Keratinocyte (primary cell): ENCODE data around the gene SAE1. TPM values are rescaled to one million over a fixed set of nuclear protein-coding genes. Genes with fewer than 3 reads are reported as not detected.
A peak's percentile ranks its signal among the peaks of the same experiment; 100 is the strongest.

Experiments
- DNase-seq: peaks from one replicate; pipeline ENCODE4 v3.0.0-alpha.2; 2011; ENCODE audit warnings: low read depth, missing footprints, low spot score
- FAIRE-seq: peaks from 2 replicates; lab custom pipeline; 2011; peaks lifted over from hg19 to GRCh38; lab: Jason Lieb, UNC
- H2AFZ ChIP-seq: 2 replicates; pipeline ENCODE4 v1.6.0; 2012; ENCODE audit warnings: low read length, control low read depth, inconsistent platforms; ENCODE audit not compliant: control insufficient read depth
- H3K27ac ChIP-seq: 2 replicates; pipeline ENCODE4 v1.5.1; 2011; ENCODE audit warnings: low read length; ENCODE audit not compliant: control insufficient read depth, insufficient read depth
- H3K27me3 ChIP-seq: 3 replicates; pipeline ENCODE4 v1.6.0; 2011; ENCODE audit warnings: low read length; ENCODE audit not compliant: control insufficient read depth, insufficient read depth; ENCODE audit errors: extremely low read depth
- H3K36me3 ChIP-seq, 2 experiments: 2 replicates in 1 of 2; 3 replicates in 1 of 2; pipeline ENCODE4 v1.5.1; 2011; ENCODE audit warnings: low read length in 2 of 2, mild to moderate bottlenecking in 1 of 2; ENCODE audit not compliant: control insufficient read depth in 2 of 2, insufficient read depth in 2 of 2; ENCODE audit errors: extremely low read depth in 1 of 2
- H3K4me1 ChIP-seq: 3 replicates; pipeline ENCODE4 v1.5.1; 2011; ENCODE audit warnings: low read length; ENCODE audit not compliant: control insufficient read depth, insufficient read depth; ENCODE audit errors: extremely low read depth
- H3K4me2 ChIP-seq: 3 replicates; pipeline ENCODE4 v1.6.0; 2011; ENCODE audit warnings: low read depth, low read length; ENCODE audit not compliant: control insufficient read depth, insufficient read depth; ENCODE audit errors: extremely low read depth
- H3K4me3 ChIP-seq, 3 experiments: fragments of 200-600 bp in 1 of 3; sonication (generic) in 1 of 3; 2 replicates in 2 of 3; 3 replicates in 1 of 3; pipeline ENCODE4 v1.5.1; 2011 to 2016; ENCODE audit warnings: low read length in 3 of 3, mild to moderate bottlenecking in 3 of 3, control low read depth in 2 of 3, inconsistent platforms in 1 of 3, low read depth in 1 of 3, mixed read lengths in 1 of 3, mixed run types in 1 of 3, moderate library complexity in 1 of 3; ENCODE audit not compliant: control insufficient read depth in 2 of 3, insufficient read depth in 2 of 3; ENCODE audit errors: extremely low read depth in 1 of 3
- H3K79me2 ChIP-seq: 2 replicates; pipeline ENCODE4 v1.6.0; 2012; ENCODE audit warnings: low read length; ENCODE audit not compliant: control insufficient read depth, insufficient read depth
- H3K9ac ChIP-seq: 3 replicates; pipeline ENCODE4 v1.6.0; 2011; ENCODE audit warnings: low read length; ENCODE audit not compliant: control insufficient read depth, insufficient read depth; ENCODE audit errors: extremely low read depth
- H3K9me1 ChIP-seq: 3 replicates; pipeline ENCODE4 v1.6.0; 2011; ENCODE audit warnings: low read length; ENCODE audit not compliant: control insufficient read depth, insufficient read depth; ENCODE audit errors: extremely low read depth
- H3K9me3 ChIP-seq: 2 replicates; pipeline ENCODE4 v1.5.1; 2012; ENCODE audit warnings: low read depth, low read length; ENCODE audit not compliant: control insufficient read depth
- H4K20me1 ChIP-seq: 3 replicates; pipeline ENCODE4 v1.6.0; 2011; ENCODE audit warnings: low read length; ENCODE audit not compliant: control insufficient read depth, insufficient read depth; ENCODE audit errors: extremely low read depth
- CTCF ChIP-seq, 3 experiments: IDR thresholded peaks in 1 of 3; conservative IDR thresholded peaks in 1 of 3; optimal IDR thresholded peaks in 1 of 3; 2 replicates in 2 of 3; 3 replicates in 1 of 3; pipeline versions ENCODE3 to v1.5.1; 2011; ENCODE audit warnings: low read length in 3 of 3, mild to moderate bottlenecking in 3 of 3, moderate library complexity in 2 of 3, control low read depth in 1 of 3, inconsistent platforms in 1 of 3; ENCODE audit not compliant: insufficient read depth in 2 of 3; ENCODE audit errors: extremely low read depth in 1 of 3
- EZH2 ChIP-seq: IDR thresholded peaks from one replicate; pipeline ENCODE4 v1.6.1; 2012; ENCODE audit warnings: inconsistent platforms, mild to moderate bottlenecking, low read length, moderate library complexity
- dilution Hi-C: fragments of 300-500 bp; cut with MboI; formaldehyde crosslinking; loops from one replicate; pipeline ENCODE4 v1.7.0; 2020; ENCODE audit warnings: low sequenced_read_pairs; ENCODE audit not compliant: extremely low pct_ligation_motif_present
- polyA plus RNA-seq, 5 experiments: library from polyadenylated mRNA; depleted of rRNA in 3 of 5; stranded (reverse) in 3 of 5; stranded (forward) in 1 of 5; unstranded in 1 of 5; fragments of >200 nt; gene quantifications; 1 replicate in 1 of 5; 2 replicates in 3 of 5; 3 replicates in 1 of 5; pipeline versions ENCODE4 v1.2.1 to v1.2.3, GENCODE V29; 2011 to 2012; ENCODE audit warnings: missing spikeins in 2 of 5, low read depth in 1 of 5, low replicate concordance in 1 of 5

Gene SAE1
- polyA plus RNA-seq, 1 donor (not counting 4 experiments of a cell fraction or from before 2014, with no cell fraction given), result 102 TPM

GRCh38 chr19:47130120-47130588 lies 481 bp upstream of the SAE1 start:
- peaks cover 7% of the 10 kb centered on the region for H3K4me1 ChIP-seq
- H3K27ac ChIP-seq, result no peak overlapping the region
- peak overlapping the region; percentile 36 for H2AFZ ChIP-seq
- H3K4me3 ChIP-seq, result peak overlapping the region in 1 of 3 experiments; percentile 50
- H3K36me3 ChIP-seq, result peaks cover 0 to 2% of the 10 kb centered on the region in 2 experiments
- FAIRE-seq (no peak), DNase-seq (no peak)
- peak overlapping the region; percentile 58 for H3K4me2 ChIP-seq
- no peak overlapping the region for H3K9ac ChIP-seq
- no peak for TF ChIP-seq CTCF (optimal IDR thresholded peaks at IDR 0.05 in 1 of 3, IDR thresholded peaks at IDR 0.05 in 1 of 3, conservative IDR thresholded peaks at IDR 0.05 in 1 of 3; ENCODE audit: extremely low read depth in 1 of 3, insufficient read depth in 2 of 3, low read length in 3 of 3)
- TF ChIP-seq EZH2, result no peak
- dilution Hi-C loops, result no loop called here
- H3K9me1 ChIP-seq, result no peaks in the 10 kb centered on the region
- no peaks in the 10 kb centered on the region for H3K9me3 ChIP-seq
- H4K20me1 ChIP-seq, result peaks cover 7% of the 10 kb centered on the region
- no peaks in the 10 kb centered on the region for H3K27me3 ChIP-seq
- H3K79me2 ChIP-seq, result peaks cover 43% of the 10 kb centered on the region

GRCh38 chr19:47132194-47132852 lies 1.7 kb downstream of the SAE1 start:
- peaks cover 6% of the 10 kb centered on the region for H3K4me1 ChIP-seq
- H4K20me1 ChIP-seq, result peaks cover 8% of the 10 kb centered on the region
- H3K9me1 ChIP-seq, result no peaks in the 10 kb centered on the region
- H3K27me3 ChIP-seq, result no peaks in the 10 kb centered on the region
- H2AFZ ChIP-seq, result no peak overlapping the region
- FAIRE-seq, result no peak
- no peak for TF ChIP-seq CTCF (optimal IDR thresholded peaks at IDR 0.05 in 1 of 3, IDR thresholded peaks at IDR 0.05 in 1 of 3, conservative IDR thresholded peaks at IDR 0.05 in 1 of 3; ENCODE audit: extremely low read depth in 1 of 3, insufficient read depth in 2 of 3, low read length in 3 of 3)
- H3K4me3 ChIP-seq, result no peak overlapping the region
- peak overlapping the region; percentile 50 for H3K4me2 ChIP-seq
- no peak overlapping the region for H3K9ac ChIP-seq
- peaks cover 64% of the 10 kb centered on the region for H3K79me2 ChIP-seq
- H3K36me3 ChIP-seq, result peaks cover 0 to 2% of the 10 kb centered on the region in 2 experiments
- no peak for DNase-seq
- dilution Hi-C loops, result no loop called here
- H3K9me3 ChIP-seq, result no peaks in the 10 kb centered on the region
- no peak overlapping the region for H3K27ac ChIP-seq
